Stimulated activated CD8-positive, alpha-beta memory T cell treated with anti-CD3 and anti-CD28 coated beads, Interleukin-4, amount 100 ng/mL, for 24 hours (primary cell): ENCODE results near the gene PDE6H.

Experiments used
- DNase-seq: peaks from one replicate; pipeline ENCODE4 v3.0.0-alpha.2; 2020; ENCODE audit warnings: low read depth

The PDE6H gene

DNA sequence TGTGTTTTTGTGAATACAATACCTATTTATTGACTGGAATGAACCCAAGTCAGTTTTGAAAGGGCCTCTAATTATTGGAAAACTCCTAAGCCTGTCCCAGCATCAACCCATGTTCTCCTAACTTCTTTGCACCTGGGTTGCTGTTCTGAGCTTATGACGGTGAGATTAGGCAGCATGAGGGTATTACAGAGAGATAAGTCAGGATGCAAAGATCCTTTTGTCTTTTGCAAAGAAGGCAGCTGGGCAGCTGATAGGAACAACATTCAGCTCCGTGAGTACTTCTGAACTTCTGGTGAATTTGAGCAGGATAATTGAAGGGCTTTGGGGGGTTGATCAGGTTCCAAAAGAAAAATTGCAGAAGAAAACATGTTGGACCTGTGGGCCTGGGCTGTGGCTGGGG is at the start of gene PDE6H:
TSS of gene PDE6H (plus strand) at position 227 of the 400 bp plus-strand sequence. CDS start 4,971 bp downstream, outside the sequence.
- no peak for DNase-seq

DNA sequence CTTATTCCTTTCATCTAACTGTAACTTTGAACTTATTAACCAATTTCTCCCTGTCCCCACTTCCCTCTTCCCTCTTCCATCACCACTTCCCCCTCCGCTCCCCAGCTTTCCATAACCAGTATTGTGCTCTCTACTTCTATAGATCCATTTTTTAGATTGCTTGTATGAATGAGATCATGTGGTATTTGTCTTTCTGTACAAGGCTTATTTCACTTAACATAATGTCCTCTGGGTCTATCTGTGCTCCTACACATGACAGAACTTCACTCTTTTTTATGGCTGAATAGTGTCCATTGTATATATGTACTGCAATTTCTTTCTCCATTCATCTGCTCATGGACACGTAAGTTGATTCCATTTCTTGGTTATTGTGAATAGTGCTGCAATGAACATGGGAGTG is 48.9 kb upstream of the PDE6H start:
- DNase-seq: no peak

DNA sequence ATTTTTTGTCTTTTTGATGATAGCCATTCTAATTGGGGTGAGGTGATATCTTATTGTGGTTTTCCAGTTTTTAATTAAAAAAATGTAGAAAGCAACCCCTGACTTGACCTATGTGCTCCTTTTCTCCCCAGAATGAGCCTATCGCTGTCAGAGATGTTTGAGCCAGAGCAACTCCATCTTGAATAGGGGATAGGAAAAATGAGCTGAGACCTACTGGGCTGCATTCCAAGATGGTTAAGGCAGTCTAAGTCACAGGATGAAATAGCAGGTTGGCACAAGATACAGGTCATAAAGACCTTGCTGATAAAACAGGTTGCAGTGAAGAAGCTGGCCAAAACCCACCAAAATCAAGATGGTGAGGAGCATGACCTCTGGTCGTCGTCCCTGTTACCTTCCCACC is 48.3 kb upstream of the PDE6H start:
- DNase-seq: no peak

GRCh38 chr12:14927267-14927666 is 45.6 kb upstream of the PDE6H start:
- DNase-seq: no peak

DNA sequence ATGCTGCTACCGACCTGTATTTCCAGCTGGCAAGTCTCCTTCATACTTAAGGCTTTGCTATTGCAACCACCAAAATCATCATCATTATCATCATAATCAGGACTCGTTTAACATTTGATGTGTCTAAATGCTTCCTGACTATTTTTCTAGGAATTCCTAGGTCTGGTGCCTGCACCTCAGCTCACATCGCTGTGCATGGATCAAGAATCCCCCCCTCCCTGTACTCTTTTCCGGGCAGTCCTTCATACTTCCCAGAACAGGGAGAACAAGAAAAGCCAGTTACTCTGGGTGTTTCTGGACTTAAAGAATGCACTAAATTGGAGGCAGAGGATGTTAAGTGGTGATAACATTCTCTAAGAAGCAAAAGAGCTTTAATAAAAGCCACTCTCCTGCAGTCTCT is 43.9 kb upstream of the PDE6H start:
- no peak for DNase-seq

DNA sequence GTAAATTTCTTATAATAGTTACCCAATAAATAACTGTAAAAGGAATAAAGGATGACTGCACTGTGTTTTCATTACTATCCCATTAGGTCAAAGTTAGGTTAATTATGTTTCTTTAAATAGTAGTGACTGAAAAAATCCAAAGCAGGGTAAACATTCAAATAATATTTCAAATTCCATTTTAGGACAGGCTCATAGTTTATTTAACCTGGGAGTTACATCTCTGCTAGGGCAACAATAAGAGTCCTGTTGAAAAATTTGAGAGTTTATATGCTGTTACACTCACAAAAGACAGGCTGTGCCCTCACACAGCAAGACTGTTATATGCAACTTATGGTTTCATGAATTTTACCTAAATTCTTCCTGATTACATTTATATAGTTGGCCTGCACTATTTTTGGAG is 42.5 kb upstream of the PDE6H start:
- DNase-seq: no peak

DNA sequence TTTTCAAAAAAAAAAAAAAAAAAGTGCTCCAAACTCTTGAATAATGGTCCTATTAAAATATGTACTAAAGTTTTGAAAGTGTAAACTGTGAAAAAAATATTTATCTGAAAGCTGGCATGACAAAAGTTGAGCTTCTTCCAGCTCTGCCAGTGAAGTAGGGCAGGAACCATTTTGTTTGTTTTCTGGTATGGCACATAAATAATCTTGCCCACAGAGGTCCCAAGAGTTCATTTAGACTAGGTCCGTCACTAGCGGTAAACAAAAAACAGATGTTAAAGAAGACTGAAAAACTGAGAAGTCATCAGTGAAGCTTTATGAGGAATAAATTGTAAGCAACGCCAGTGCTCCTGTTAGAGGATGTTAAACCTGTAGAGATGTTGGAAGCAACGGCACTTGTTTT is 41.5 kb upstream of the PDE6H start:
- DNase-seq: no peak

- no peak for DNase-seq
Observed at GRCh38 chr12:14931791-14932560, 40.9 kb upstream of the PDE6H start.

GRCh38 chr12:14934511-14934910 is 38.3 kb upstream of the PDE6H start:
- no peak for DNase-seq

- no peak for DNase-seq
Observed at GRCh38 chr12:14935031-14935430, 37.8 kb upstream of the PDE6H start.

DNA sequence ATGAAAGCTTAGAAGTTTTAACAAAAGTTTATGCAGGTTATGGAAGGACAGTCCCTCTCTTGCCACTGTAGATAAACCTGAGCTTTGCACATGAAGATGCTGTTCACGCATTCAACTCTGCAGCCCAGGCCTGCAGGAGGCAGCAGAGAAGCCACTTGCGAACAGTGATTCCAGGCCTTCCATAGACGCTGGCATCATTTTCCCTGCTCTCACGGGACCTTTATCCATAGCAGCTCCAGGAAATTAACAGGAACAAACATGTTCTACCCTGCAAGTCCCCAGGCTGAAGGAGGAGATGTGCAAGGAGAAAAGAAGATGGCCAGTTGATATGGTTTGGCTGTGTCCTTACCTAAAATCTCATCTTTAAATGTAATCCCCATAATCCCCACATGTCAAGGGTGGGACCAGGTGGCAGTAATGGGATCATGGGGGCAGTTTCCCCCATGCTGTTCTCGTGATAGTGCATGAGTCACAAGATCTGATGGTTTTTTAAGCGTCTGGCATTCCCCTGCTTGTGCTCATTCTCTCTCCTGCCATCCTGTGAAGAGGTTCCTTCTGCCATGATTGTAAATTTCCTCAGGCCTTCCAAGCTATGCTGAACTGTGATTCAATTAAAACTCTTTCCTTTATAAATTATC is 36.5 kb upstream of the PDE6H start:
- DNase-seq: no peak

GRCh38 chr12:14937014-14937413 is 35.8 kb upstream of the PDE6H start:
- DNase-seq: no peak

DNA sequence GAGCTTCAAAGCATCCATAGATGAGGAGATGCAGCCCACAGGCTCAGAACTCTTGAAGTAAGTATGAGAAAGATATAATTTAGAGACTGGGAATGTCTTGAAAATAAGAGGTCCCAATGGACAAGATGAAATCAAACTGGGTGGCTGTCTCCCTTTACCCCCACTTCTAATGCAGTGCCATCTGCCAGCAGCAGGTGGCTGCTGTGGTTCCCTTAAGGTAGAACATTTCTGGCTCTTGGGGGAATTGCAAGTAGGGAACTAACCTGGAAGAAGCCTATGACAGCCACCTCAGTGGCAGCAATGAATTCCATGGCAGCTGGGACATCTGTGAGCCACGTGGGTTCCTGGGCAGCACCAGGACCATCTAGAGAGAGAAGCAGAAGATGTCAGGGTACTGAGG is 35.2 kb upstream of the PDE6H start:
- DNase-seq: no peak

GRCh38 chr12:14938301-14938700 is 34.5 kb upstream of the PDE6H start, which contains the start of gene ERP27:
Gene ERP27, minus strand, starts transcription at chr12:14938537. Its CDS starts 29 bp downstream, at chr12:14938508.
- no peak for DNase-seq

- DNase-seq: no peak
Observed at GRCh38 chr12:14941369-14941768, 31.5 kb upstream of the PDE6H start.

GRCh38 chr12:14942196-14942931 is 30.5 kb upstream of the PDE6H start:
- DNase-seq: no peak

- DNase-seq: no peak
Observed at GRCh38 chr12:14946162-14946561, 26.7 kb upstream of the PDE6H start.

- no peak for DNase-seq
Observed at GRCh38 chr12:14946861-14947260, 26.0 kb upstream of the PDE6H start.

GRCh38 chr12:14948672-14949071 is 24.2 kb upstream of the PDE6H start:
- DNase-seq: no peak

GRCh38 chr12:14949631-14950030 is 23.2 kb upstream of the PDE6H start:
- DNase-seq: no peak

GRCh38 chr12:14950421-14950820 is 22.4 kb upstream of the PDE6H start:
- no peak for DNase-seq

- no peak for DNase-seq
Observed at GRCh38 chr12:14950982-14951746, 21.7 kb upstream of the PDE6H start.
